Measurements from ENCODE around the gene ANKRD45.
"Not testable (repeated sequence)": the region's sequence is repeated elsewhere in the genome, so short reads cannot be mapped to it uniquely, and the experiment has no call there.

ANKRD45 gene

DNA sequence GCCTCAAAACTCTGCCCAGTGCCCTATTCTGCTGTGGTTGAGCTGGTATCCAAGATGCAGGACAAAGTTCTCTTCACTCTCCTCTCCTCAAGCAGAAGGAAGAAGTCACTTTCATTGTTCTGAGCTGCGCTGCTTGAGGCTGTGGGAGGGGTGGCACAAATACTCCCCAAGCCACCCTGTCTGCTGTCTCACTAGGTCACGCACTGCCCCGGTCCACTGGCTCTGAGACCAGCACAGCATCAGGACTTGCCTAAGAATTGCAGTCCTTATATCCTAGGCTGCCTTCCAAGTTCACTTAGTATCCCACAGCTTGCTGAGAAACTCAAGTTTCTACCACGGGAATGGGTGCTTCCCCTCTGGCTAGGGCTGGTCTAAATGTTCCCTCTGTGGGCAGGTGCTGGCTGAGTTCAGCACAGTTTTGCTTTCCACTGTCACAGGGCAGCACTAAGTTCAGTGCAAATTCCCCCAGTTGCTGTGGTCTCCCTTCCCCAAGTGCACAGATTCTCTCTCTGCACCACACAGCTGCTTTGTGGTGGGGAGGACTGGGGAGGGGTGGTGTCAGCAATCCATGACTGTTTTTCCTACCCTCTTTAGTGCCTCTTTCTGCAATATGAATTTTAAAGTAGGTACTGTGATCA, 99.2 kb downstream of the ANKRD45 start:
- no peak for DNase-seq

- DNase-seq, result no peak
Observed at GRCh38 chr1:173568483-173568882, 101.2 kb downstream of the ANKRD45 start.

DNA sequence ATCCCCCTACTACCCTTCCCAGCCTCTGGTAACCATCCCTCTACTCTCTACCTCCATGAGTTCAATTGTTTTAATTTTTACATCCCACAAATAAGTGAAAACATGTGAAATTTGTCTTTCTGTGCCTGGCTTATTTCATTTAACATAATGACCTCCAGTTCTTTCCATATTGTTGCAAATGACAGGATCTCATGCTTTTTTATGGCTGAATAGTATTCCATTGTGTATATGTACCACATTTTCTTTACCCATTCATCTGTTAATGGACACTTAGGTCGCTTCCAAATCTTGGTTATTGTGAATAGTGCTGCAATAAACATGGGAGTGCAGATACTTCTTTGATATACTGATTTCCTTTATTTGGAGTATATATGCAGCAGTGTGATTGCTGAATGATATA, 105.8 kb downstream of the ANKRD45 start:
- DNase-seq, result not testable (repeated sequence)

GRCh38 chr1:173562813-173563212, 106.8 kb downstream of the ANKRD45 start:
- no peak for DNase-seq

- DNase-seq, result no peak
Observed at GRCh38 chr1:173561263-173561662, 108.4 kb downstream of the ANKRD45 start.

DNA sequence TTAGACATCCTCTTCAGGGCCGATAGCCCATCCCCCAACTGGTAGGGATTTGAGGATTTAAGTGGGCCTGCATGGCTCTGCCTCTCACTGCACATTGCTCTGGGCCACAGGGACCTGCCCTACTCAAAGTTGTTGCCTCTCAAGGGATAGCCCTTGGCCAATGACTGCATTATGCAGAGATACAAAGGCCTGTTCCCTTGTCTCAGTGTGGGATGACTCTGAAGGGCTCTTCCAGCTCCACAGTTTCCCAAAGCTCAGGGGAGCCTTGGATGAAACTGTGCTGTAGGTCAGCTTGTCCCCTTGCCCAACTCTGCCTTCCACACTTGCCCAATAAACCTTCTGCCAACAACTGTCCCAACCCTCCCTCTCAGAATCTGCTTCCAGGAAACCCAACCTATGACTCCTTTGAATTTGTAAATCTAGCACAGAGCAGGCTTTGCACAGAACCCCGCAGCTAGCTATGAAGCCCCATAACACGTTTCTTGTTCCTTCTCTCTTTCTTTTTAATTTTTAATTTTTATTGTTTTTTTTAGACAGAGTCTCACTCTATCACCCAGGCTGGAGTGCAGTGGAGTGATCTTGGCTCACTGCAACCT, 109.3 kb downstream of the ANKRD45 start:
- no peak for DNase-seq

Data from activated CD4-positive, alpha-beta T cell treated with anti-CD3 and anti-CD28 coated beads, Interleukin-2, Interleukin-6, amounts not matched to agents 100 ng/mL and 50 ng/mL, durations not matched to agents 16 hours and 8 hours (primary cell).